Kidney (tissue), 14 donors: ENCODE results near the gene LMAN1L. TPM values are rescaled to one million over a fixed set of nuclear protein-coding genes. Genes with fewer than 3 reads are reported as not detected.

Source experiments
- DNase-seq, 5 donors: peaks; one replicate each; pipeline ENCODE4 v3.0.0-alpha.2; 2013 to 2020
- FAIRE-seq: peaks from 2 replicates; lab custom pipeline; 2012; peaks lifted over from hg19 to GRCh38; lab: Jason Lieb, UNC
- H3K27ac ChIP-seq, 2 donors: one replicate each; pipeline ENCODE4 v1.7.0; 2013; ENCODE audit warnings: low read depth in 2 of 2, low read length in 2 of 2, inconsistent platforms in 1 of 2
- H3K27me3 ChIP-seq: one replicate; pipeline ENCODE4 v1.7.1; 2013; ENCODE audit warnings: low read length, inconsistent platforms; ENCODE audit not compliant: control insufficient read depth, insufficient read depth
- H3K36me3 ChIP-seq, 3 donors: one replicate each; pipeline versions ENCODE4 v1.7.0 to v1.7.1; 2013; ENCODE audit warnings: low read length in 3 of 3, control low read depth in 1 of 3, inconsistent platforms in 1 of 3; ENCODE audit not compliant: insufficient read depth in 3 of 3, control insufficient read depth in 2 of 3
- H3K4me1 ChIP-seq, 3 donors: one replicate each; pipeline versions ENCODE4 v1.7.0 to v1.7.1; 2013; ENCODE audit warnings: low read length in 3 of 3, inconsistent platforms in 1 of 3, low read depth in 1 of 3; ENCODE audit not compliant: control insufficient read depth in 2 of 3, insufficient read depth in 2 of 3
- H3K4me3 ChIP-seq, 3 donors: one replicate each; pipeline versions ENCODE4 v1.7.0 to v1.8.1; 2013; ENCODE audit warnings: low read length in 3 of 3, control low read depth in 1 of 3, inconsistent platforms in 1 of 3
- H3K9ac ChIP-seq, 3 donors: one replicate each; pipeline versions ENCODE4 v1.7.0 to v1.7.1; 2013; ENCODE audit warnings: low read length in 3 of 3, control low read depth in 1 of 3, inconsistent platforms in 1 of 3
- H3K9me3 ChIP-seq, 3 donors: one replicate each; pipeline versions ENCODE4 v1.7.0 to v1.7.1; 2013; ENCODE audit warnings: low read length in 3 of 3, control low read depth in 1 of 3, inconsistent platforms in 1 of 3; ENCODE audit not compliant: control insufficient read depth in 2 of 3, insufficient read depth in 1 of 3
- CTCF ChIP-seq: IDR thresholded peaks from 3 replicates; pipeline ENCODE4 v1.5.1; 2012; ENCODE audit warnings: mild to moderate bottlenecking, moderate library complexity, borderline replicate concordance; ENCODE audit not compliant: insufficient read depth; ENCODE audit errors: extremely low read depth
- intact Hi-C: fragments of 100-400 bp; cut with DNase I; formaldehyde crosslinking; loops from one replicate; pipeline ENCODE4 v1.11.1; 2022
- polyA plus RNA-seq: library from polyadenylated mRNA; stranded (reverse); fragments of 350-450 nt; fragmentation: Illumina TruSeq; extraction: RNeasy Lipid Tissue Mini Kit (QIAGEN cat#74804); gene quantifications from one replicate; pipeline ENCODE4 v1.2.3, GENCODE V29; 2014; ENCODE audit warnings: low read depth, low replicate concordance; ENCODE audit not compliant: insufficient read depth
- total RNA-seq: library from RNA; stranded (reverse); fragmentation: NEBNext Ultra II Directional; extraction: Animal tissue kit (Norgen Biotek cat#: 25700); gene quantifications from one replicate; pipeline ENCODE4 v1.2.1, GENCODE V29; 2021
- donor health status: control.
- donor health status: control.
- donor health status: control.
- donor health status: control.
- donor health status: control.
- donor health status: DM: yes; HTN: yes; CAD: no.
- donor health status: Normal renal cell carcinoma (clear cell type).

The LMAN1L gene
- total and polyA plus RNA-seq, 2 donors from 2014 or later: not detected

- H3K9ac ChIP-seq: no peak overlapping the region
- FAIRE-seq: no peak
- H3K36me3 ChIP-seq: peaks cover 0 to 11% (median 4%) of the 10 kb centered on the region in 3 donors
- H3K9me3 ChIP-seq: no peaks in the 10 kb centered on the region
- H3K27me3 ChIP-seq: no peaks in the 10 kb centered on the region
- H3K4me3 ChIP-seq: no peak overlapping the region
- intact Hi-C loops: no loop called here
- TF ChIP-seq CTCF: no peak
- no peak overlapping the region for H3K27ac ChIP-seq
- H3K4me1 ChIP-seq: peaks cover 0 to 17% (median 0%) of the 10 kb centered on the region in 3 donors
- no peak for DNase-seq
These were observed 25.0 kb downstream of the LMAN1L start for GRCh38 chr15:74837482-74838136.

- Histone ChIP-seq H3K4me1 (peaks cover 0 to 17% (median 0%) of the 10 kb centered on the region in 3 donors), H3K9me3 (no peaks in the 10 kb centered on the region), H3K36me3 (peaks cover 0 to 11% (median 4%) of the 10 kb centered on the region in 3 donors), H3K4me3 (no peak overlapping the region), H3K27me3 (no peaks in the 10 kb centered on the region), H3K27ac (no peak overlapping the region), H3K9ac (no peak overlapping the region)
- no peak for TF ChIP-seq CTCF
- intact Hi-C loops: no loop called here
- FAIRE-seq: no peak
- DNase-seq: no peak
These were observed 25.5 kb downstream of the LMAN1L start for GRCh38 chr15:74838137-74838516.

GRCh38 chr15:74838746-74839525 lies 26.3 kb downstream of the LMAN1L start:
- intact Hi-C loops: no loop called here
- Histone ChIP-seq H3K9ac (no peak overlapping the region), H3K4me1 (peaks cover 0 to 24% (median 5%) of the 10 kb centered on the region in 3 donors), H3K27ac (no peak overlapping the region), H3K36me3 (peaks cover 0 to 11% (median 4%) of the 10 kb centered on the region in 3 donors), H3K9me3 (no peaks in the 10 kb centered on the region), H3K27me3 (no peaks in the 10 kb centered on the region), H3K4me3 (no peak overlapping the region)
- TF ChIP-seq CTCF: no peak
- FAIRE-seq (no peak), DNase-seq (no peak)
